Measurements from ENCODE around the gene FCHSD2. TPM values are rescaled to one million over a fixed set of nuclear protein-coding genes. Genes with fewer than 3 reads are reported as not detected.

FCHSD2 gene
- total RNA-seq, 2 donors from 2014 or later = 56.5 to 75.3 TPM

GRCh38 chr11:72970557-72971118 is 171.5 kb downstream of the FCHSD2 start:
- ATAC-seq (ENCODE audit: insufficient number of reproducible peaks, low FRiP score, low read depth) (no peak), DNase-seq (ENCODE audit: low spot score) (no peak)
- Histone ChIP-seq H3K4me3 (no peak overlapping the region), H3K4me1 (ENCODE audit: control insufficient read depth in 1 of 2, low read depth in 2 of 2) (peaks cover 14 to 28% of the 10 kb centered on the region in 2 donors), H3K36me3 (no peaks in the 10 kb centered on the region), H3K27ac (no peak overlapping the region), H3K27me3 (replicated peaks; ENCODE audit: insufficient read depth) (no peaks in the 10 kb centered on the region), H3K9me3 (no peaks in the 10 kb centered on the region)
- TF ChIP-seq CTCF (IDR thresholded peaks at IDR 0.05) = no peak

- TF ChIP-seq CTCF (IDR thresholded peaks at IDR 0.05) = no peak
- Histone ChIP-seq H3K27ac (no peak overlapping the region), H3K4me1 (ENCODE audit: control insufficient read depth in 1 of 2, low read depth in 2 of 2) (peaks cover 7 to 28% of the 10 kb centered on the region in 2 donors), H3K9me3 (no peaks in the 10 kb centered on the region), H3K4me3 (no peak overlapping the region), H3K36me3 (no peaks in the 10 kb centered on the region), H3K27me3 (replicated peaks; ENCODE audit: insufficient read depth) (no peaks in the 10 kb centered on the region)
- ATAC-seq (ENCODE audit: insufficient number of reproducible peaks, low FRiP score, low read depth) (no peak), DNase-seq (ENCODE audit: low spot score) (no peak)
Observed at GRCh38 chr11:72969894-72970335, 172.2 kb downstream of the FCHSD2 start.

GRCh38 chr11:72968390-72968789 is 173.7 kb downstream of the FCHSD2 start:
- H3K27me3 ChIP-seq (replicated peaks; ENCODE audit: insufficient read depth) = no peaks in the 10 kb centered on the region
- no peak overlapping the region for H3K27ac ChIP-seq
- peaks cover 4% of the 10 kb centered on the region for H3K36me3 ChIP-seq
- no peaks in the 10 kb centered on the region for H3K9me3 ChIP-seq
- DNase-seq (ENCODE audit: low spot score) (no peak), ATAC-seq (ENCODE audit: insufficient number of reproducible peaks, low FRiP score, low read depth) (no peak)
- no peak for TF ChIP-seq CTCF (IDR thresholded peaks at IDR 0.05)
- H3K4me1 ChIP-seq (ENCODE audit: control insufficient read depth in 1 of 2, low read depth in 2 of 2) = peaks cover 6 to 18% of the 10 kb centered on the region in 2 donors
- H3K4me3 ChIP-seq = no peak overlapping the region

- DNase-seq (ENCODE audit: low spot score) (no peak), ATAC-seq (ENCODE audit: insufficient number of reproducible peaks, low FRiP score, low read depth) (no peak)
- no peak overlapping the region for H3K4me3 ChIP-seq
- peaks cover 1 to 8% of the 10 kb centered on the region in 2 donors for H3K4me1 ChIP-seq (ENCODE audit: control insufficient read depth in 1 of 2, low read depth in 2 of 2)
- no peak for TF ChIP-seq CTCF (IDR thresholded peaks at IDR 0.05)
- H3K36me3 ChIP-seq = peaks cover 4% of the 10 kb centered on the region
- H3K27me3 ChIP-seq (replicated peaks; ENCODE audit: insufficient read depth) = no peaks in the 10 kb centered on the region
- H3K27ac ChIP-seq = no peak overlapping the region
- no peaks in the 10 kb centered on the region for H3K9me3 ChIP-seq
Observed at GRCh38 chr11:72965672-72966071, 176.4 kb downstream of the FCHSD2 start.

- Histone ChIP-seq H3K4me3 (no peak overlapping the region), H3K36me3 (peaks cover 4% of the 10 kb centered on the region), H3K27me3 (replicated peaks; ENCODE audit: insufficient read depth) (no peaks in the 10 kb centered on the region), H3K9me3 (no peaks in the 10 kb centered on the region), H3K4me1 (ENCODE audit: control insufficient read depth in 1 of 2, low read depth in 2 of 2) (no peaks in the 10 kb centered on the region), H3K27ac (no peak overlapping the region)
- no peak for DNase-seq (ENCODE audit: low spot score)
- ATAC-seq (ENCODE audit: insufficient number of reproducible peaks, low FRiP score, low read depth) = no peak
- TF ChIP-seq CTCF (IDR thresholded peaks at IDR 0.05) = no peak
Observed at GRCh38 chr11:72962717-72963116, 179.4 kb downstream of the FCHSD2 start.

Data from thoracic aorta (tissue), 2 donors.